CD4-positive, alpha-beta T cell treated with Interleukin-2 at 100 ng/mL for 4 hours (primary cell): Measurements from ENCODE around the gene AKR1C1.
"Not testable (repeated sequence)": the region's sequence is repeated elsewhere in the genome, so short reads cannot be mapped to it uniquely, and the experiment has no call there.

ENCODE experiments used
- DNase-seq: peaks from one replicate; pipeline ENCODE4 v3.0.0-alpha.2; 2020; ENCODE audit warnings: low spot score

AKR1C1 gene

DNA sequence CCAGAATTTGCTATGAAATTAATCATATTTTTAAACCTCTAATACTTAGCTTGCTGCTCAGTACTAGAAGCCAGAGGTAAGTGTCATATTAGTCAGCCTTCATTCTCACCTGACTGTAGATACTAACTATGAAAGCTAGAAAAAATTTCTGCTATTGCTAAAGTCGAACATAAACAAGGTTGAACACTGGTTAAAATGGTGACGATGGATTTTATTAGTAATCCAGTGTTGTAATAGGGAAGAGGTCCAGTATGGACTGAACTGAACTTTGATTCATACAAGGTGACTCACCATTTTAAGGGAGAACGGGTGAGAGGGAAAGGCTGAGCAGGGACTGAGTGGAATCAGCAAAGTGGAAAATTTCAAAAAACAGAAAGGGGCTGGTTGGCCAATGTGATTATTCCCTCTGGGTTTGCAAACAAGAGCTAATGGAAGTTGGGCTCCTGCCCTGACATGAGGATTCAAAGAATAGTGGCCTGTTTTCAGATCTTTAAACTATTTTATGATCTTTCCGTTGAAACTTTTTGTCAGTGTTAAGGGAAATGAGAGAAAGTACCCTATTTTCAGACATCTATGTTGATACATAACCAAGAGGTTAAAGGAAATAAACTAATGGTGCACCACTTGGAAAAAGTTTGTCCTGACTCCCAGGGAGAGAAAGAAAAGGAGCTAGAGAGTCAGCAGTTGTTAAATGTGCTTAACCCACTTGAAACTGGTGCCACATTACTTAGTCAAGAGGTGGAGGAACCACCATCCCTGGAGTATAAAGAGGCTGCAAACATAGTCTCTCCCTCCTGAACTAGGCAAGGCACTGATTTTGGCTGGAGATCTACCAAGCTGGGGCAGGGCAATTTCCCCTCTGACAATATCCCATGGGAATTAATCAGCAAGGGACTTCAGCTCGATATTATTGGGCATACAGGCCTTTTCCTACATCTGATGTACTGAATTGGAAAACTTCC, 15.3 kb upstream of the AKR1C1 start:
- no peak for DNase-seq

DNA sequence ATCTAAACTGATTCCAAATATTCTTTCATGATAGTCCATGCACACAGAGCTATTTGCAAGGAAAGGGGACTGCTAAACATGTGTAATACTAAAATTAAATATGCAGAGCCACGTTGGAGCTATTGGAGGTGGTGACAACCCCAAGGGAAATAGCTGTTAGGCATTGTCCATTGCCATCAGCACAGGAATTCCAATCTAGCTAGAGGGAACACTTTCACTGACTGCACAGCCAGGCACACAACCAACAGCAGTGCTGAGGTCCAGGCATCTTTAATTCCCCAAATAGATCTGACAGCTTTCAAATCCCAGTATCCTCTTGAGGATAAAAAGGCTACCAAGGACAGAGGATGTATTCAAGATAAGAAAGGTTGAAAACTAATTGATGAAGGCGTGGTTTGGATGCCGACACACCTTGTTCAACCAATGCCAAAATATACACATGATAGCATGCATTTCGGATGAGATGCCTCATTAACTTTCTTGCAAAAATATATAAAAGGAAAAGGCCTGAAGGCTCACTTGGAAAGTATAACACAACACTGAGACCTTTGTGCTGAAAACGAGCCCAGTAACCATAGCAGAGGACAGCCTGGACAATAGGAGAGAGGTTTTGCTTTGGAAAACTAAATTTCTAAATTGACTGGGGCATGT, 11.6 kb upstream of the AKR1C1 start:
- not testable (repeated sequence) for DNase-seq

DNA sequence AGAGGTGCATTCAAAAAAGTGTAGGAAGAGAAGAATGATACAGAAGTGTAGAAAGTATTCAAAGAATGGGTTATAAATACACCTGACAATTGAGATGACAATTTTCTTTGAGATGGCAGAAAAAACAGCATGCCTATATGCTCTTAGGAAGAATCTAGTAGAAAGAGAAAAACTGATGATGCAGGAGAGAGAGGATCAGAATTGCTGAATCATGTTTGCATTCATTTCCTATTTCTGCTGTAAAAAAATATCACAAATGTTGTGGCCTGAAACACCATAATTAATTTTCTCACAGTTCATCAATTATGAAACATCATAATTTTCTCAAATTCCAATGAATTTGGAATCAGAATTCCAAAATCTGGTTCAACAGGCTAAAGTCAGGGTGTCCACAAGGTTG, 9.8 kb upstream of the AKR1C1 start:
- DNase-seq: no peak

DNA sequence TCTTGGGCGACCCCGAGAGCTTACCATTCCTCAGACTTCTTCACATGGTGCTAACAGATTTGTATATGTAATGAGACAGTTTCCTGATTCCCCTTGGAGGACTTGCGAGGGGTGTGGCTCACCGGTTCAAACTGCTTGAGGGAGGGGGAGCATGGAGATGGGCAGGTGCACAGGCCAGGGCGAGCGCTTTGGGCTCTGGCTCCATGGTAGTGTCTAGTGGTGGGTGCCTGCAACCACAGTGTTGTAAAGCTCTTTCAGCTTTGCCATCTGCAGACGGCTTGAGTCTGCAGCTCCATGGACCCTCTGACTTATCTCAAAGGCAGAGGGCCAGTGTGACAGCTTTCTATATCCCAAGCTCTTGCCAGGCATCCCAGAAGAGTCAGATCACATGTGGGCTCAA, 7.1 kb upstream of the AKR1C1 start:
- not testable (repeated sequence) for DNase-seq

DNA sequence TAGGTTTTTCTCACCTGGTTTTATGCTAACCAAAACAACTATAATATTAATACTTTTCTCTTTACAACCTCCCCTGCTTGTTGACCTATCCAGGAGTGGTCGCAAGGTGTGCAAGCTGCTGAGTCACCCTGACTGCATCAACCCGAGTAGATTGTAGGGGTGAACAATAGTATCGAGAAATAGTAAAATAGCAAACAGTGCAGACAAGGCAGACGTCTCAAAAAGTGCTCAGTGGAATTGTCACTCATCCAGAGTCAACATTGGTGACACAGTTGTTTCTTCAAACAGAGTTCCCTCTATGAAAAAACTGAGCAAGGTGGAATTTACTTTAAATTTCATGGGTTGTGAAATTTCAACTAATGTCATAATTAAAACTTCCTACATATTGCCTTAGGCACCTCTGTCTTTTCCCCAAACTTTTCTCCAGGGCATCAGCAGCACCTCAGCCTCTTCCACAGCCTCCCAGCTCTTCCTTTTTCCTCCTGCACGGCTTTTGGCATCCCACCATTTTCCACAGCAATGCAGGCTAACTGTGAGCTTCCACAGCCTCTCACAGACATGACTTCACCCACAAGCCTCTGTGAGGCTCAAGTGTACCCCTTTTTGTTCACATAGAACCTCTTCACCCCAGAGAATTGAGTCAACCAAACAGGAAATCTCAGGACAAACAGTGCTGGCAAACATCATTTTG, 6.1 kb upstream of the AKR1C1 start:
- not testable (repeated sequence) for DNase-seq

DNA sequence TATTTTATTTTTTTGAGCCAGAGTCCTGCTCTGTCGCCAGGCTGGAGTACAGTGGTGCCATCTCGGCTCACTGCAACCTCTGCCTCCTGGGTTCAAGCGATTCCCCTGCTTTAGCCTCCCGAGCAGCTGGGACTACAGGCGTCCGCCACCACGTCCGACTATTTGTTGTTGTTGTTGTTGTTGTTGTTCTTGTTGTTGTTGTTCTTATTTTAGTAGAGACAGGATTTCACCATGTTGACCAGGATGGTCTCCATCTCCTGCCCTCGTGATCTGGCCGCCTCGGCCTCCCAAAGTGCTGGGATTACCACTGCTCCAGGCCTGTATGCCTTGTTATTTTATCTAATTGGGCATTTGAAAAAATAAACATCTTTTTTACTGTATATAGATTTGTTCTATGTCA, 1.7 kb upstream of the AKR1C1 start:
- DNase-seq: not testable (repeated sequence)

DNA sequence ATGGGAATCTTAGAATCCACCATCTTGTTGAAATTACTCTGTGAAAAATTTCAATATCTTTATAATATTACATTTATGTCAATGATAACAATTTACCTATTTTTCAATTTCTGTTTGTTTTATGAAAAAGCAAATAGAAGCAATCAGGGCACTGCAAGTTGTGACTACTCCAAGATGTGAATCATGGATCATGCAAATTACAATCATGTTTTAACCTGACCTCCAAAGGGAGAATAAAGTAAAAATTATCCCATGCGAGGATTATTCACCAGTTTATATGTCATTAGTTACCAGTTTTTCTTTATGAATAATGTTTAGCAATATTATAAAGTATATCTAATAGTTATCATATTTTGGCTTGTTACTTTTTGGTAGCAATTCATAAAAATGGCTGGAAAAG, 907 bp upstream of the AKR1C1 start:
- DNase-seq: not testable (repeated sequence)

DNA sequence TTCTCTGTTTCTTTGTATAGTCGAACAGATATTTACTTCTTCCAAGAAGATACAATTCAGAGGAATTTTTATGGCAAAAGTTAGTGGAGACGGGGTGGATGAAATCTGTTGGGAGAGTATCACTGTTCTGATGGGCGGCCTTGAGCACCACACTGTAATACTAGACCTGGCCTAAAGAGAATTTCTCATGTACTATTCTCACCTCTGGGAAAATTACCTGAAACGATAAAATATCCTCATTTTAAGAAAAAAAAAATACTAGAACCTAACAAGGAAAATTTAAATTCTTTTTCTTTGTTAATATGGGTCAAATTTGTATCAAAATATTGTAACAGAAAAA, 570 bp downstream of the AKR1C1 start:
- DNase-seq: not testable (repeated sequence)

DNA sequence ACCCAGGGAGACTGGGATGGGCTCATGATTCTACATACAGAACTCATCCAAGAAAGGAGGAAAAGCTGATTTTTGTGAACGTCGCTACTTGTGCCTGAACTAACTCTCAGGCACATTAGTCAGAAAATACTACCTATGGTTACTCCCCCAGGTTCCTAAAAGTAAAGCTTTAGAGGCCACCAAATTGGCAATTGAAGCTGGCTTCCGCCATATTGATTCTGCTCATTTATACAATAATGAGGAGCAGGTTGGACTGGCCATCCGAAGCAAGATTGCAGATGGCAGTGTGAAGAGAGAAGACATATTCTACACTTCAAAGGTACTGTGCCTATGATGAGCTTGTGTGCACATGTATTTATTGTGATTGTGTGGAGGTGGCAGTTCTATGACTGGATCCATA, 2.5 kb downstream of the AKR1C1 start:
- DNase-seq: not testable (repeated sequence)

DNA sequence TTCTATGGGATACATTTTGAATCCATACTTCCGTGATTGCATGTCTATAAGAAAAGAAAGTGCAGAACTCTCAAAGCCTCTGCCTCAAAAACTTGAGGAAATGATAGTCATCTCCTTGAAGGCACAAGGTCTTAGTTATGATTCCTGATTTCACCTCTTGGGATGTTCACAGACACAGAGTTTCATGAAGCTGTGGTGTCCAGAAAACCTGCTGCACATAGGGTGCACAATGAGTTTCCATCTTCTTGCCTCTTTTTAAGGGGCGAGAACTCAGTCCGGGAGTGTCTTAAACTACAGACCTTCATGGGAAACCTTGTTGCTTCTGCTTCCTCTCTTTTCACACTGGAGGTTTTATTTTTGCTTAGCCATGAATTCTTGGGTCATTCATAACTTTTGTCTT, 4.0 kb downstream of the AKR1C1 start:
- not testable (repeated sequence) for DNase-seq

DNA sequence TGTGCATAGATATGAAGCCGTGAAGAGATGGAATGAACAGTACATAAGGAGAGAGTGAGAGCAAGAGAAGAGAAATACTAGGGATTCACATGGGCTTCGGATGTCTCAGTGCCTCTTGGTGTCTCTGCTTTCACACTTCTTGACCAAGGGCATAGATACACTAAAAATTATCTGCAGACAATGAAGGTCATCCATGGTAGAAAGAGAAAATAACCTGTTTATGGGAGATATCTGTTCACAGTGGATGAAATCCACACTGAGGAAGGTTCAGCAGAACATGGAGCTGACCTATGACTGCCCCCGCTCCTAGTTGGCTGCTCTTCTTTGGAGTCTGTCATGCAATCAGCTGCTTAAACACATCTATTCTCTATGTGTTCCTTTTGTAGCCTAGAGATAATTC, 6.1 kb downstream of the AKR1C1 start:
- not testable (repeated sequence) for DNase-seq

DNA sequence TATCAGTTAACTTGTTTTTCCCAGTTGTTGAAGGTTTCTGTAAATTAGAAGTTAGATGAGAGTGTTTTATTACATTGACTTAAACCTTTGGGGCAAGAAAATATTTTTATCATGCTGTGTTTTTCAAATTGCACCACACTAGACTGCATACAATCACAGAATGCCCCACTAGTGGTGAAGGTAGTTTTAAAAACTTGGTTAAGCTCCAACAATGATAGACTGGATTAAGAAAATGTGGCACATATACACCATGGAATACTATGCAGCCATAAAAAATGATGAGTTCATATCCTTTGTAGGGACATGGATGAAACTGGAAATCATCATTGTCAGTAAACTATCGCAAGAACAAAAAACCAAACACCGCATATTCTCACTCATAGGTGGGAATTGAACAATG, 7.1 kb downstream of the AKR1C1 start:
- not testable (repeated sequence) for DNase-seq

DNA sequence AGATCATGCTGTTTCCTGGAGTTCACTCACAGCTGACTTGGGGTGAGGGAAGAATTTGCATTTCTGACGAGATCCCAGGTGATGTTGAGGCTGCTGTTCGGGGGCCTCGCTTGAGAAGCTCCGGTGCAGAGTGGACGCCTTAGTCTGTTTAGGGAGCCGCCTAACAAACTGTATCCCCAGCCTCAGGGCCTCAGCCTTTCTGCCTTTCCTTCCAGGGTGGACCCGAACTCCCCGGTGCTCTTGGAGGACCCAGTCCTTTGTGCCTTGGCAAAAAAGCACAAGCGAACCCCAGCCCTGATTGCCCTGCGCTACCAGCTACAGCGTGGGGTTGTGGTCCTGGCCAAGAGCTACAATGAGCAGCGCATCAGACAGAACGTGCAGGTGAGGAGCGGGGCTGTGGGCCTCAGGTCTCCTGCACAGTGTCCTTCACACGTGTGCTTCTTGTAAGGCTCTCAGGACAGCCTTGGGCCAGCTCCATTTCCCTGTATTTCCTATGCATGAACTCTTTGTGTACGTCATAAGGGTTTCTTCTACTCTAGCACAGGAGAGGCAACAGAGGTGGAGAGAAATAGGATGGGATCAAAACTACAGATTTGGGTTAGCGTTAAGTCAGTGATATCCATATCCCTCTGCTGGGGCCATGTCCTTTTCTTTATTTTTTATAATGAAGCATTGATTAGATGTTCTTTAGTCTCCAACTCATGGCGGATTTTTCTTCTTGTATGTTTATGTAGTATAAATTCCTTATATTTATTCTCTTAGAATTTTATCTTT, 9.3 kb downstream of the AKR1C1 start:
- not testable (repeated sequence) for DNase-seq

DNA sequence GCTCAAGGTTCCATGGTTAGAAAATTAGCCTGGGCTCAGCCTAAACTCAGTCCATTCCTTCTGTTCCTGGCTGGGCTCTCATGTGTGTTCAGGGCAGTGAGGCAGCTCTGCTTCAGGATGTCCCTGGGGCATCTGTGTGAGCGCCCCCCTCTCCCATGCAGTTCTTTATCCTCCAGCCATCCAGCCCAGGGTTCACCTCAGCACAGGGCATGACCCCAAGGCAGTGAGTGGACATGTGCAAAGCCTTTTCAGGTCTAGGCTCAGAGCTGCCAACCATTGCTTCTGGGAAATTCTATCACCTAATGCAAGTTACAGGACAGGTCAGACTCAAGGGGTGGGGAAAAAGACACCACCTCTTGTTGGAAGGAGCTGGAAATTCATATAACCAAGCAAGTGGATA, 10.1 kb downstream of the AKR1C1 start:
- DNase-seq: not testable (repeated sequence)

DNA sequence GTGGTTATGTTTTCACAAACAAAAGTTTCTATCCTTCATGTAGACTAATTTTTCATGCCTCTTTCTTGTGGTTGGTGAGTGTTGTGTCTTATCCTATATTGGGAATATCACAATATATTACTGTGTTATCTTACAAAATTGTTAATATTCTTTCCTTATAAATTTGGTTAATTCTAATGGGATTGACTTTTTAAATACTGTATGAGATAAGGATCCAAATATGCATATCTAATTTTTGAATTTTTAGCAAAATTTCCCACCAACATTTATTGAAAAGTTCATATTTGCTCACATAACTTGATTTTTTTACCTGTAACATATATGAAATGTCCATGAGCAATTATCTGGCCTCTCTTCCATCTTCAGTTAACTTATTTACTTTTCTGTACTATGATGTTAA, 11.2 kb downstream of the AKR1C1 start:
- DNase-seq: not testable (repeated sequence)

DNA sequence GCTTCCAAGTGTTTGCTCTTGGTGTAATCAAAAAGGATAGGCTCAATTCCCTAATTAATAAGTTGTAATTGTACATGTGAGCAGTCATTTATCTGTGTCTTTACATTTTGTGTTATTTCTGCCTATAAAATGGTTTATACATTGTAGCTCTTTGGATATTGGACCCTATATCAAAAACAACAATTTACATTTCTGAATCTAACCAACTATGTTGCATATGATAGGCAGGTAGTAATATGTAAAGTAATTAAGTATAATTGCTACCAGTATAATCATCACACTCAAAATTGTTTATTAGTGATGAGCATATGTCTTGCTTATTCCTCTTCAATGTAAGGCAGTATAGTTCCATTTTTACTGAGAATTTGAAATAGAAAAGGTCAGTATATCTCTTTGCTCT, 13.8 kb downstream of the AKR1C1 start:
- no peak for DNase-seq

DNA sequence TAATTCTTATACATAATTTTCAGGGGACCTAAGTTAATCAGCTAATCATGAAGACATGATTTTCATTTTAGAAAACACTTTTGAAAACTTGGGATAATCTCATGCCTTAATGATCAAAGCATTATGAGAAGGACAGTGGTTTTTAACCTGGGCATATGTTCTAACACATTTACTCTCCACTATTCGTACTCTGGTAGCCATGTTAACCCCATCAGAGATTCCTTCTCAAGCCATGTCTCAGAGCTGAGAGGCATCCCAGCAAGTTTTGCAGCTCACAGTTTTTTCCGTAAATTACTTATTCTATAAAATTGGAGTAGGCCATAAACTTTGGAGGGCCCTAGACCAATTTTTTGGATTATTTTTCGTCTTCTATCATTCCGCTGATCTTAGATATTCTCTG, 15.7 kb downstream of the AKR1C1 start:
- no peak for DNase-seq

DNA sequence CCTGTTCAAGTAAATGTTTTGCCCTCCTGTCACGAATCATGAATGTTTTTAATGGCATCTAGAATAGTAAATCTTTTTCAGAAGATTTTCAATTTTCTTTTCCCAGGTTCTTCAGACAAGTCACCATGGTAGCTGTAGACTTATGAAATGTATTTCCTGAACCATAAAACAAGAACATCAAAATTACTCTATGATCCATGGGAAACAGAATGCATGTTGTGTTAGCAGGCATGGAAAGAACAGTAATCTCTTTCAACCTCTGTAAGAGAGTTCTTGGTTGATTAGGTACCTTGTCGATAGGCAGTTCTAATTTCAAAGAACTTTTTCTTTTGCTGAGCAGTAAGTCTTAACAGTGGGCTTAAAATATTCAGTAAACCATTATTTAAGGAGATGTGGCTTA, 17.6 kb downstream of the AKR1C1 start:
- DNase-seq: no peak

DNA sequence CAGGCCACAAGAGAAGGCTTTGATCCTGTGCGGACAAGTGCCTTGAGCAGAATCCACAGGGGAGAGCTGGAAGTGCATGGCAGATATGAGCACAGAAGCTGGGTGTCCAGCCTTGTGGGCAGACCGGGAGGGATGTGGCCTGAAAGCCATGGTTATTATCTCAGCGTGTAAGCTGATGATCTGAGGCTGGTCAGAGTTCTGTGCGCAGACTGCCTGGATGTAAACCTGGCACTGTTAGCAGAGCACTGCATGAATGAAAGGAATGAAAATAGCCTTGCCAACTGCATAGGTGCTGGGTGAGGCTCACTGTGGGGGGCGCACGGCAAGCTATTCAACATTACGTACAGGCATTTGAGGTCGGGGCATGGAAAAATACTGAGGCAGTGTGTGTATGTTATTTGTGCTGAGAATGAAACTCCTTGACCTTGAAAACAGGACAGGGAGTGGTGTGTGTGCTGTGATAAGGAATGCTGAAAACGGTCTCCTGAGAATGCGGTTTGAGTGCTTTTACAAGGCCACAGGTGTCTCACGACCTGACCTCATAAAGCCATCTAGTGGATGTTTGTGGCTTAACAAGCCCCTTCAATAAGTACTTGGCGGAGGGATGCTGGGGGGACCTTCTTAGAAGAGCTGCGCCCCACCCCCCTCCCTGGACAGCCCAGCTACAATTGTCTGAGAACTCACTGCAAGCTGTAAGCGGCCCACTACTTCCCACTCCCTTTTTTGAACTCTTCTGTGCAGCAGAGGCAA, 18.7 kb downstream of the AKR1C1 start:
- DNase-seq: no peak

DNA sequence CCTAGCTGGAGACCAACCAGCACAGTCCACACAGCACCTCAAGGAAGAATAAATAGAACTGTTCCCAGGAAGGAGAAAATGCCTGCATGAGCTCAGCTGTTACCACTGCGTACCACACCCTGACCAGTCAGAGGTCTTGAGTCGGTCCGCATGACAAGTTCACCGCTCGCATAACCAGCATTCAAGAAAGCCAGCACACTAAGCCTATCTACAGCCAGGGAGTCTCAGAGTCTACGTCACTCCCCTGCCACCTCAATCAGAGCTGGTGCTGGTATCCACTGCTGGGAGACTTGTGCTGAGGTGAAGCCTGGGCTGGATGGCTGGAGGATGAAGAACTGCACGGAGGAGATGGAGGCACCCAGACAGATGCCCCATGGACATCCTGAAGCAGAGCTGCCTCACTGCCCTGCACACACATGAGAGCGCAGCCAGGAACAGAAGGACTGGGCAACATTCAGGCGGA, 19.6 kb downstream of the AKR1C1 start:
- no peak for DNase-seq

DNA sequence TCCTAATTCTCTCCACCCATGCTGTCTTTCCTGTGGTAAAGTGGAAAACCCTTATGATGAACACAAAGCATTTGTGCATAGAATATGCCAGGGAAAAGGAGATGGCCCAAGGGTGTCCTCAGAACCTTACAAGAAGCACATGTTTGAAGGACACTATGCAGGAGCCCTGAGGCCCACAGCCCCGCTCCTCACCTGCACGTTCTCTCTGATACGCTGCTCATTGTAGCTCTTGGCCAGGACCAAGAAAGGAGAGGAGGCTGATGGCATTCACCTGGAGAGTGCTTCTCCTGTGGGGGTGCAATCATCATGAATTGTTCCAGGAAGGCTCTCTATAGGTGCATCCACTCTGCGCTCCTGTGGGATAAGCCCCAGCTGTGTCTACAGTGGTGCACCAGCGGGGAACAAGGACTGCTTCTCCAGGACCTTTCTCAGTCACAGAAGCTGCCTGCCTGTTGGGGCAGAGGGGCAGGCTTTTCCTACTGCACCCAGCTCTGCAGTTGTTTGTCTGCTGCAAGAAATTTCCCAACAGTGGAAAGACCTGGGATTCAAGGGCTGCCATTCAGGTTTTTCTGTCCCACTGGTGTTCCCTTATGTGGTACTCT, 20.5 kb downstream of the AKR1C1 start:
- DNase-seq: no peak
